HG03025 (cell line): ENCODE results near the gene RNF208.

Experiments
- ATAC-seq: cut with Tn5 transposase; IDR thresholded peaks from one replicate; pipeline ENCODE4 v1.9.1; 2021; ENCODE audit warnings: mild to moderate bottlenecking, moderate library complexity; ENCODE audit not compliant: unreplicated experiment, low FRiP score

Gene RNF208

DNA sequence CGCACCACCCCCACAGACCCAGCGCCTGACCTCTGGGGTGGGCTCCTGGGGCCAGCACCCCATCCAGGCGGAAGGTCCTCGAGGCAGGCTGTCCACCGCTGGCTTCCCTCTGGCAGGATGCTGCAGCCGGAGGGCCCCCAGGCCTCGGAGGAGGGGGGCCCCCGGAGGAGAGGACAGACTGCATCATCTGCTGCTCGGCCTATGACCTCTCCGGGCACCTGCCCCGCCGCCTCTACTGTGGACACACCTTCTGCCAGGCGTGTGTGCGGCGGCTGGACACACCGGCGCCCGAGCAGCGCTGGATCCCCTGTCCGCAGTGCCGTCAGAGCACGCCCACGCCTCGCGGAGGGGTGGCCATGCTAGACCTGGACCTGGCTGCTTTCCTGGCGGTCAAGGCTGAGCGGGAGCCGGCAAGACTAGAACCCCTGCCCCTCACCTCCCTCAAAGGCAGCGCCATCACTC, 6.5 kb upstream of the RNF208 start:
- ATAC-seq = no peak

GRCh38 chr9:137227853-137228505, 5.9 kb upstream of the RNF208 start:
- no peak for ATAC-seq

GRCh38 chr9:137227054-137227852, 5.2 kb upstream of the RNF208 start, which contains the start of gene RNF224:
Gene RNF224, plus strand, starts transcription at chr9:137227502. Its CDS starts 834 bp downstream, at chr9:137228336.
- no peak for ATAC-seq

DNA sequence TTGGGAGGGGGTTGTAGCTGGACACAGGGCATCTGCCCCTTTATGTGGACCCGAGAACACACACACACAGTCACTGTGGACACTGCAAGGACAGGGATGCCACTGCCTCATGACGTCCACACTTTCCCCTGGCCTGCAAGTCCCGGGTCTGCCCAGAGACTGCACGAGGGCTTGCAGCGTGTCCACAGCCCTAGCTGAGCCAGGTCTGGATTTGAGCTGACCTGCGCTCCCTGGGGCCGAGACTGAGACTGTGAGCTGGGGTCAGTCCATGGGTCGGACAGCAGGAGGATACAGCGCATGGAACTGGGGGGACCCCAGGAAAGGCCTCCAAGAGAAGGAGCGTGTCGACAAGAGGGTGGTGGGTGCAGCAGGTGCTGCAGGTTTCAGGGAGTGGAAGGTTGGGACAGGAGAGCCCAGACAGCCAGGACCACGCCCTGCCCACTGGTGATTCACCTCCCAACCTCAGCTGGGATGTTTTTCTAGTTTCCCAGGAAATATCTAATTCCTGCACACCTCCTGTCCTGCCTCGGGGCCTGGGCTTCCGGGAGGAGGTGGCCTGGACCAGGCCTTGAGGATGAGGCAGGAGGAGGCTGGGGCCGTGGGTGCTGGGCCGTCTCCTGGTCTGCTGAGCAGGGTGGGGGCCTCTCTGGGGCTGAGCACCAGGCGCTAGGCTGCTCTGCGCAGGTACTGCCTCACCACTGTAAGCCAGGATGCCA, 4.5 kb upstream of the RNF208 start:
- no peak for ATAC-seq

- no peak for ATAC-seq
Measured at GRCh38 chr9:137225699-137226331, 3.8 kb upstream of the RNF208 start.

DNA sequence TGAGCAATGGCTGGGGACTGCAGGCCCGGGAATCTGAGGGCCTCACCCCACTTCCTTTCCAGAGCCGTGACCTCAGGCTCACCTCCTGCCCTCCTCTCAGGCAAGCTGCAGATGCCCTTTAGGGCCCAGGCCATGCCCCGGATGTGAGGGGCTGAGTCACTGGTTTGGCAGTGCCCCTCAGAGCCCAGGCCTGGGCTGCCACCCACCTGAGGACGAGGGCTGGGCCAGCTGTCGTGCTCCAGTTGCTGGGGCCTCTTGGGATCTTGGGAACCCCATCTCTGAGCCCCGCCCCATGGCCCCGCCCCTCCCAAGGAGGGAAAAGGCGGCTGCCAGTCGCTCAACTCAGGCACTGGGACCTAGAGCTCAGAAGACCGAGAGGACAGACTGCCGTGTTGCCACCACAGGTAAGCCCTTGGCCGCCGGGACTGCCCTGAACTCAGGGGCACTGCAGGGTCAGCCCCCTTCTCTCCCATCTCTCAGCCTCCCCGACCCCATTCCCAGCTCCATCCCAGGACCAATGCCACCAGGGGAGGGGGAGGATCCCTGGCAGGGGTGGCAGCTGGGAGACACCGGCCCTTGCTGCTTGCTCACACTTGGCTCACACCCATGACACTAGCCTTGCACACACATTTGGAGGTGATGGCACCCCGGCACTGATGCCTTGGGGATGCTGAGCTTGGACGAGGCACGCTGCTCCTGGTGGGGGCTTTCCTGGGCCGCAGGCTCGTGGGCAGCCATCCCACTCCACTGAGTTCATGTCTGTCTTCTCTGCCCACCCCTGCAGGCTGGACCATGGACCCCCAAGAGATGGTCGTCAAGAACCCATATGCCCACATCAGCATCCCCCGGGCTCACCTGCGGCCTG, 3.0 kb upstream of the RNF208 start, which contains the start of gene CYSRT1:
CYSRT1 (plus strand) TSS at position 345 of the 865 bp plus-strand sequence; CDS start at position 793, 448 bp downstream.
- no peak for ATAC-seq

DNA sequence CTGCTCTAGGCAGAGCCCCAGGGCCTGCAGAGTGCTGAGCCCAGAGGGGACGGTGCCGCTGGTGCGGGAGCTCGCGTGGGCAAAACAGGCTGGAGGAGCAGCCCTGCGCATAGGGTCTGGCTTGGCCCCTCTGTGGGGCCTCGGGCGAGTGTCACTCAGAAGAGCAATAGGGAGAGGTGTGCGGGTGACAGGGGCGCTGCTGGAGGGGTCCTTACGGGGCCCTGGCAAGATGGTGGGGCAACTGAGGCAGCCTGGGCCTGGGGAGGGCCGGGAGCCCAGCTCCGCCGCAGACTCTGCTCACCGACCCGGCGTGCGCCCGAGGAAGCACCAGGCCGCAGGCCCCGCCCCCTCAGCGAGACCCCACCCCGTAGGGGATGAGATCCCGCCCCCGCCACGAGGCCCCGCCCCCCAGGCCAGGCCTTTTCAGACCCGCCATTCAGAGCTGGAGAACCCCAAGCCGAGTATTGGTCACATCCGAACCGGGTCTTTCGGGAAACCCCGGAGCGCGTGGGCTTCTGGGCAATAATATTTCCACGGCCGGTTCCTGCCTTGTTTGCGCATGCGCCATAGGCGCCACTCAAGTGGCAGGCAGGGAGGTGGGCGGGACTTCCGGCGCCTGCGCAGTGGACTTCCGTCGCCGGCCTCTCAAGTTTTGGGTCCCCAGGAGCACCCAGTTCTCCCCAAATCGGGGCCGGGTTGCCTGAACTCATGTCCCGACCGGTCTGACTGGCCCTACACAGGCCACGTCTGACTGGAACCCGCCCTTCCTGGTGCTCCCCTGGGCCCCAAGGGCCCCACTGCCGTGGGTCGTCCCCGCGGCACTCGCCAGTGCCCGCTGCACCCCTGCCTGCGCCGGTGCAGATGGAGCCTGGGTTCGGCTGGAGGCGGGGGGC, 1.3 kb upstream of the RNF208 start:
- peak; percentile 67 for ATAC-seq

DNA sequence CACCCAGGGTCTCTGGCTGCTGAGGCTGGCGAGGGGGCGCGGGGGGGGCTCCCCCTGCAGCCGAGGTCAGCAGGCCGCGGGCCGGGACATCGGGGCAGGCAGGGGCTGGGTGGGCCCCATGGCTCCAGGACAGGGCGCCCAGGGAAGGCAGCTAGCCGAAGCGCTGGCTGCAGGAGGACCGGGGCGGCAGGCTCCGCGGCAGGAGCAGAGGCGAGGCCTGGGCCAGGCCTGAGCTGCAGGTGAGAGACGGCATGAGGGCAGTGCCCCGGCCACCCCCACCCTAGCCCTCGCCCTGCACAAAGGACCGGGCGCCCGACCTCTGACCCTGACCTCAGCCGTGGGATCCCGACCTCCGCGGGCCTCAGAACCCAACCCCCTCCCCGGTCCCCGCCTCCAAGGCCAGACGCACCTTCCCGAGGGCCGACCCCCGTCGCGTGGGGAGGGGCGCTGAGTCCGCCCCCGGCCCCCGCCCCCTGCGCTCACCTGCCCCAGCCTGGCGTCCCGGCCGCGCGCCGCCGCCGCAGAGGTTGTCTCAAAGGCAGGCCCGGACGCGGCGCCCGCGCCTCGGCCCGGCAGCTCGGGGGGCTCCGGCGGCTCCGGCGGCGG, 431 bp downstream of the RNF208 start:
- ATAC-seq = no peak

DNA sequence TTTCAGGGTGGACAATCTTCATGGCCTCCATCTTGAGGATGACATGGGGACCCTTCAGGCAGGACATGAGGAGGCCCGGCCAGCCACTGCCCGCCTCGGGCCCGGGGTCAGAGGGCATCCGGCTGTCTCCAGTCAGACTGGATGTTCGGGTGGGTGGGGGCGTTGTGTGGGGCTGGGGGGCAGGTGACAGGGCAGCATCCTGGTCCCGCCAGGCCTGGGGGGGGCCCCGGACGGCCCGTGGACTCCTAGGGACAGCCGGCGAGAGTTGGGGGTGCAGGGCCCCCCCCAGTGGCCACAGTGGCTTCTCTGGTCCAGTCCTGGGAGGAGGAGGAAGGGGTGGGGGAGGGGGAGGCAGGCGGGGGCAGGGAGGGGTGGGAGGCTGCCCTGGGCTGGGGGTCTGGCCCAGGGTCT, 940 bp downstream of the RNF208 start:
- no peak for ATAC-seq

GRCh38 chr9:137220317-137221094, 1.5 kb downstream of the RNF208 start:
- ATAC-seq = no peak

GRCh38 chr9:137219757-137220316, 2.2 kb downstream of the RNF208 start:
- no peak for ATAC-seq

DNA sequence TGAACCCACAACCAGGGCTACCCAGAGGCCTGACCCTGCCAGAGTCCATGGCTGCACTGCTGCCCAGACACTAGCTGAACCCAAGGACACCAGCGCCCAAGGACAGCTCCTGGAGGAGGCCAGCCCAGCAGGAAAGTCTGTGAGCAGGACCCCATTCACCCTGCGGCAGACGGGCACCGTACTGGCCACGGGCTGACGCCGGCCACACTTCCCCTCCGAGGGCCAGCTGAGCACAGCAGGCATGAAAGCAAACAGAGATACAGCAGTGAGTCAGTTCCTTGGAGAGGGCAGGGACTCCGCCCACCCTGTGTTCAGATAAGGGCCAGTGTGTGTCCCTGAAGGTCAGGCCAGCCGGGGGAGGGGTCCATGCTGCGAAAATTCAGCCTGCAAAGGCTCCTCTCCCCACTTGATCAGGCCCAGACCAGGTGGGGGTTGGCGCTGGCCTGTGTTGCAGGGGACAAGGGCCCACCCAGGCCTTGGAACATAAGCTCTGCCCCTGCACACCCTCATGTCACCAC, 3.2 kb downstream of the RNF208 start:
- ATAC-seq = no peak

DNA sequence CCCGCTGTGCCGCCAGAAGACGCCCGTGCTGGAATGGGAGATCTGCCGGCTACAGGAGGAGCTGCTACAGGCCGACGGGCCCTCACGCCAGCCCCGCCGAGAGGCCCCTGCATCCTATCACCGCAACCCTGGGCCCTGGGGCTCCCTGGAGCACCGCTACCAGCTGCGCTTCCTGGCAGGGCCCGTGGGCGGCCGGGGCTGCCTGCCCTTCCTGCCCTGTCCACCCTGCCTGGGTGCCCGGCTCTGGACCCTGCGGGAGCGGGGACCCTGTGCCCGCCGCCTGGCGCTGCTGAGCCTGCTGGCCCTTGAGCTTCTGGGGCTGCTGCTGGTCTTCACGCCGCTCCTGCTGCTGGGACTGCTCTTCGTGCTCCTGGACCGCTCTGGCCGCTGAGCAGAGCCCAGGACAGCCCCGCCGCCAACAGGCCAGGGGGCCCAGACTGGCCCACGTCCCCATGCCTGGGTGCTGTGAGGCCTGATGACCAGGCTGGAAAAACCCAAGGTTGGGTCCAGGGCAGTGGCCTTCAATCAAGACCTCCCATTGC, 3.8 kb downstream of the RNF208 start:
- no peak for ATAC-seq

DNA sequence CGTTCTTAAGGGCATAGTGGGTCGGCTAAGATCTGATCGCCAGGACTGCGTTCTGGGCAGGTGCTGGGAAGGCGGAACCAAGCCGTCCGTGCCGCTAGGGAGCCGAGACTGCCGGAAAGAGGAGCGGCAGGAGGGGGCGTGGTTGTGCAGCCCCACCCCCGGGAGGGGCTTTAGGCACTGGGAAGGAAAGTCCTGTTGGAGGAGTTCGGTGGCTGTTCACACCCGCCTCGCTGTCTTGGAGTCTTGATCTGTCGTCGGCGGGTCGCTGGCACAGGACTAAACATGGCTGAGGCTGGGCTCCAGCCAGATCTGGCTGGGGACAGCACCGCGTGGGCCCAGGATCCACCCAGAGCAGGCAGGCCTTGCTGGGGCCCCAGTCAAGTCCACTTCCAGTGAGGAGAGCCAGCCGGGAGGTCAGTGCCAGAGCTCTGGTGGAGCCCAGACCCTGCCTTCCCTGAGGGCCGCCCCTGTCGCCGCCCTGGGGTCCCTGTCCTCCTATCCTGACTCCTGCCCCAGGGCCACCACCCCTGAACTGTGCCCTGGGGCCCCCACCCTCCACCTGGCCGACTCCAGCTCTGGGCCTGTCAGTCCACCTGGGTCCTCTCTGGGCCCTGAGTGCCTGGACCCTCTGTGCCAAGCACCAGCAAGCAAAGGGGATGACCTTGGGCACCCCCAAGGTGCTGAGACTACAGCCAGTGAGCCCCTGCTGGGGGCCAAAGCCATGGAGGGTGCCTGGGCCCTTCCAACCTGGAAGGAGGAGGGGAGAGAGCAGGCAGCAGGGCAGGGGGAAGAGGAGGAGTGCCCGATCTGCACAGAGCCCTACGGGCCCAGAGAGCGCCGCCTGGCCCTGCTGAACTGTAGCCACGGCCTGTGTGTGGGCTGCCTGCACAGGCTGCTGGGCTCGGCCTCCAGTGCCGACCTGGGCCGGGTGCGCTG, 4.5 kb downstream of the RNF208 start:
- ATAC-seq = no peak

- no peak for ATAC-seq
Measured at GRCh38 chr9:137216188-137216965, 5.7 kb downstream of the RNF208 start.
